Skeletal muscle satellite cell (primary cell): ENCODE results near the gene CDKL1.
A peak's percentile ranks its signal among the peaks of the same experiment; 100 is the strongest.
"Not testable (repeated sequence)": the region's sequence is repeated elsewhere in the genome, so short reads cannot be mapped to it uniquely, and the experiment has no call there.

Experiments
- H3K27me3 ChIP-seq: 2 replicates; pipeline ENCODE4 v1.7.0; 2013; ENCODE audit warnings: low read length; ENCODE audit not compliant: control insufficient read depth, insufficient read depth
- H3K36me3 ChIP-seq: 2 replicates; pipeline ENCODE4 v1.7.0; 2013; ENCODE audit warnings: mild to moderate bottlenecking, control low read depth, low read length; ENCODE audit not compliant: insufficient read depth
- H3K4me1 ChIP-seq: 2 replicates; pipeline ENCODE4 v1.7.0; 2013; ENCODE audit warnings: low read length; ENCODE audit not compliant: control insufficient read depth, insufficient read depth
- H3K4me2 ChIP-seq: 2 replicates; pipeline ENCODE4 v1.7.0; 2013; ENCODE audit warnings: mild to moderate bottlenecking, low read length
- H3K4me3 ChIP-seq: 2 replicates; pipeline ENCODE4 v1.7.0; 2013; ENCODE audit warnings: low read length
- H3K9ac ChIP-seq: 2 replicates; pipeline ENCODE4 v1.7.0; 2013; ENCODE audit warnings: mild to moderate bottlenecking, low read depth, low read length, moderate library complexity
- H3K9me3 ChIP-seq: replicated peaks from 2 replicates; pipeline ENCODE4 v1.7.0; 2013; ENCODE audit warnings: mild to moderate bottlenecking, control low read depth, low read length

Gene CDKL1

GRCh38 chr14:50364792-50365191, 31.9 kb downstream of the CDKL1 start:
- Histone ChIP-seq H3K4me3 (no peak overlapping the region), H3K27me3 (no peaks in the 10 kb centered on the region), H3K4me1 (peaks cover 16% of the 10 kb centered on the region), H3K36me3 (no peaks in the 10 kb centered on the region), H3K9me3 (no peaks in the 10 kb centered on the region), H3K4me2 (no peak overlapping the region), H3K9ac (no peak overlapping the region)

- Histone ChIP-seq H3K9me3 (no peaks in the 10 kb centered on the region), H3K4me1 (peaks cover 16% of the 10 kb centered on the region), H3K36me3 (no peaks in the 10 kb centered on the region), H3K27me3 (no peaks in the 10 kb centered on the region), H3K4me3 (peak overlapping the region; percentile 38), H3K4me2 (peak overlapping the region; percentile 65), H3K9ac (peak overlapping the region; percentile 12)
These were observed 33.0 kb downstream of the CDKL1 start for GRCh38 chr14:50363714-50364111.

GRCh38 chr14:50362764-50363713, 33.6 kb downstream of the CDKL1 start:
- no peaks in the 10 kb centered on the region for H3K27me3 ChIP-seq
- H3K4me1 ChIP-seq: peaks cover 16% of the 10 kb centered on the region
- peak overlapping the region; percentile 38 for H3K4me3 ChIP-seq
- peak overlapping the region; percentile 12 for H3K9ac ChIP-seq
- no peaks in the 10 kb centered on the region for H3K9me3 ChIP-seq
- H3K36me3 ChIP-seq: no peaks in the 10 kb centered on the region
- H3K4me2 ChIP-seq: peak overlapping the region; percentile 65

GRCh38 chr14:50361473-50362403, 34.9 kb downstream of the CDKL1 start:
- H3K4me2 ChIP-seq, H3K4me3 ChIP-seq, H3K9ac ChIP-seq, H3K9me3 ChIP-seq, H3K27me3 ChIP-seq, H3K36me3 ChIP-seq: not testable (repeated sequence)
- H3K4me1 ChIP-seq: peaks cover 16% of the 10 kb centered on the region

GRCh38 chr14:50360851-50361250, 35.8 kb downstream of the CDKL1 start:
- Histone ChIP-seq H3K27me3 (no peaks in the 10 kb centered on the region), H3K9me3 (no peaks in the 10 kb centered on the region), H3K4me3 (no peak overlapping the region), H3K9ac (no peak overlapping the region), H3K4me2 (no peak overlapping the region), H3K4me1 (peaks cover 8% of the 10 kb centered on the region), H3K36me3 (no peaks in the 10 kb centered on the region)

GRCh38 chr14:50360093-50360492, 36.6 kb downstream of the CDKL1 start:
- H3K4me2 ChIP-seq: no peak overlapping the region
- no peaks in the 10 kb centered on the region for H3K9me3 ChIP-seq
- no peak overlapping the region for H3K4me3 ChIP-seq
- H3K9ac ChIP-seq: no peak overlapping the region
- H3K36me3 ChIP-seq: no peaks in the 10 kb centered on the region
- H3K27me3 ChIP-seq: no peaks in the 10 kb centered on the region
- peaks cover 8% of the 10 kb centered on the region for H3K4me1 ChIP-seq

GRCh38 chr14:50359631-50360030, 37.0 kb downstream of the CDKL1 start:
- peaks cover 8% of the 10 kb centered on the region for H3K4me1 ChIP-seq
- no peak overlapping the region for H3K4me2 ChIP-seq
- no peak overlapping the region for H3K9ac ChIP-seq
- H3K36me3 ChIP-seq: no peaks in the 10 kb centered on the region
- no peaks in the 10 kb centered on the region for H3K27me3 ChIP-seq
- no peaks in the 10 kb centered on the region for H3K9me3 ChIP-seq
- no peak overlapping the region for H3K4me3 ChIP-seq

GRCh38 chr14:50357753-50358395, 38.8 kb downstream of the CDKL1 start:
- no peaks in the 10 kb centered on the region for H3K9me3 ChIP-seq
- H3K4me3 ChIP-seq: no peak overlapping the region
- H3K9ac ChIP-seq: no peak overlapping the region
- peaks cover 6% of the 10 kb centered on the region for H3K4me1 ChIP-seq
- H3K27me3 ChIP-seq: no peaks in the 10 kb centered on the region
- H3K36me3 ChIP-seq: no peaks in the 10 kb centered on the region
- H3K4me2 ChIP-seq: no peak overlapping the region

GRCh38 chr14:50357124-50357523, 39.6 kb downstream of the CDKL1 start:
- H3K36me3 ChIP-seq: no peaks in the 10 kb centered on the region

GRCh38 chr14:50356283-50356682, 40.4 kb downstream of the CDKL1 start:
- H3K27me3 ChIP-seq, H3K4me2 ChIP-seq, H3K9ac ChIP-seq, H3K36me3 ChIP-seq, H3K9me3 ChIP-seq, H3K4me3 ChIP-seq: not testable (repeated sequence)
- H3K4me1 ChIP-seq: peaks cover 16% of the 10 kb centered on the region

More at GRCh38 chr14:50357124-50357523, 39.6 kb downstream of the CDKL1 start:
- H3K27me3 ChIP-seq: no peaks in the 10 kb centered on the region
- no peak overlapping the region for H3K4me2 ChIP-seq
- H3K9ac ChIP-seq: no peak overlapping the region
- peaks cover 11% of the 10 kb centered on the region for H3K4me1 ChIP-seq
- H3K9me3 ChIP-seq: no peaks in the 10 kb centered on the region
- H3K4me3 ChIP-seq: no peak overlapping the region

GRCh38 chr14:50355692-50356091, 41.0 kb downstream of the CDKL1 start:
- H3K4me1 ChIP-seq: peaks cover 22% of the 10 kb centered on the region
- no peaks in the 10 kb centered on the region for H3K27me3 ChIP-seq
- H3K9me3 ChIP-seq: no peaks in the 10 kb centered on the region
- no peaks in the 10 kb centered on the region for H3K36me3 ChIP-seq
- no peak overlapping the region for H3K9ac ChIP-seq
- H3K4me2 ChIP-seq: no peak overlapping the region
- H3K4me3 ChIP-seq: no peak overlapping the region
